Aorta (tissue), 5 donors: Measurements from ENCODE around the gene PRKCE. TPM values are rescaled to one million over a fixed set of nuclear protein-coding genes. Genes with fewer than 3 reads are reported as not detected.
A peak's percentile ranks its signal among the peaks of the same experiment; 100 is the strongest.

ENCODE experiments used
- ATAC-seq: fragments of 200-7000 bp; cut with Tn5 transposase; one replicate; pipeline ENCODE4 v1.9.1; 2022; ENCODE audit warnings: moderate library complexity; ENCODE audit not compliant: low FRiP score
- DNase-seq, 2 donors: peaks; one replicate each; pipeline ENCODE4 v3.0.0-alpha.2; 2020
- H3K27ac ChIP-seq, 2 donors: one replicate each; pipeline ENCODE4 v1.5.1; 2013; ENCODE audit warnings: low read length in 2 of 2, mild to moderate bottlenecking in 2 of 2, moderate library complexity in 2 of 2, control low read depth in 1 of 2, inconsistent platforms in 1 of 2, low read depth in 1 of 2
- H3K27me3 ChIP-seq, 2 donors: one replicate each; pipeline ENCODE4 v1.6.1; 2013; ENCODE audit warnings: control low read depth in 1 of 2, low read length in 1 of 2, mild to moderate bottlenecking in 1 of 2, moderate library complexity in 1 of 2; ENCODE audit not compliant: insufficient read depth in 2 of 2, control insufficient read depth in 1 of 2
- H3K36me3 ChIP-seq, 2 donors: one replicate each; pipeline ENCODE4 v1.6.1; 2013; ENCODE audit warnings: control low read depth in 1 of 2, low read length in 1 of 2, mild to moderate bottlenecking in 1 of 2; ENCODE audit not compliant: insufficient read depth in 2 of 2, control insufficient read depth in 1 of 2
- H3K4me1 ChIP-seq, 2 donors: one replicate each; pipeline ENCODE4 v1.6.1; 2013; ENCODE audit warnings: low read length in 2 of 2, control low read depth in 1 of 2, mild to moderate bottlenecking in 1 of 2, moderate library complexity in 1 of 2; ENCODE audit not compliant: insufficient read depth in 2 of 2, control insufficient read depth in 1 of 2
- H3K4me3 ChIP-seq, 2 donors: one replicate each; pipeline ENCODE4 v1.5.1; 2013; ENCODE audit warnings: low read length in 2 of 2, control low read depth in 1 of 2, mild to moderate bottlenecking in 1 of 2
- H3K9me3 ChIP-seq: one replicate; pipeline ENCODE4 v1.6.1; 2013; ENCODE audit warnings: mild to moderate bottlenecking, low read length; ENCODE audit not compliant: control insufficient read depth
- WGBS, 2 donors: extraction: QIAGEN DNeasy Blood & Tissue Kit; methylation state at CpG; one replicate each; pipeline ENCODE4 v1.1.7; 2013; 5-methylcytosine and 5-hydroxymethylcytosine counted together
- intact Hi-C, 2 donors: fragments of 100-400 bp; cut with DNase I; formaldehyde crosslinking; loops; one replicate each; pipeline versions ENCODE4 v1.14.2 to v1.15.0; 2022
- polyA plus RNA-seq, 2 donors: library from polyadenylated mRNA; stranded (reverse); fragments of 200-250 nt; gene quantifications; one replicate each; pipeline ENCODE4 v1.2.3, GENCODE V29; 2013
- total RNA-seq, 2 donors: library from RNA; stranded (reverse); fragmentation: NEBNext Ultra II Directional; extraction: Animal tissue kit (Norgen Biotek cat#: 25700); gene quantifications; one replicate each; pipeline ENCODE4 v1.2.1, GENCODE V29; 2021
- donor health status: healthy with polysubstance abuse.
- donor health status: Bipolar disorder and iron deficiency.
- donor health status: DM: no; HTN: no; CAD: no.
- donor health status: DM: no; HTN: no; CAD: no.
- donor health status: DM: yes; HTN: yes; CAD: no.

The PRKCE gene
- total and polyA plus RNA-seq, 4 donors = 1.5 to 23.8 (median 11.2) TPM

- WGBS, 2 donors = 90 to 92% methylated on average over 6 of the region's 6 CpGs
Measured at GRCh38 chr2:46086578-46087070, 435.1 kb downstream of the PRKCE start.

DNA sequence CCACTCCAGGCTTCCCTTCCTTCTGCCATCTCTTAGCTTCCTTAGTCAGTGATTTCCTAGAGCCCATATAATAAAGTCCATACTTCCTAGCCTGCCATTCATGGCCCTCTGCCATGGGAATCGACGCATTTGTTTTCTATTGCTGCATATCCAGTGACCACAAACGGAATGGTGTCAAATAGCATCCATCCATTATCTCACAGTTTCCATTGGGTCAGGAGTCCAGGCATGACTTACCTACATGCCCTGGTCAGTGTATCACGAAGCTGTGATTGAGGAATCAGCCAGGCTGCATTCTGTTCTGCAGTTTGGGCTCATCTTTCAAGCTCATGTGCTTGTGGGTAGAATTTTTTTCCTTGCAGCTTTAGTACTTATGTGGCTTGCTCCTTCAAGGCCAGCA lies 436.0 kb downstream of the PRKCE start:
- ATAC-seq (no peak), DNase-seq (no peak)
- H3K27me3 ChIP-seq = no peaks in the 10 kb centered on the region
- no peaks in the 10 kb centered on the region for H3K9me3 ChIP-seq
- H3K4me1 ChIP-seq = no peaks in the 10 kb centered on the region
- H3K27ac ChIP-seq = no peak overlapping the region
- intact Hi-C loops = no loop called here
- H3K36me3 ChIP-seq = peaks cover 4% of the 10 kb centered on the region in 2 donors
- WGBS, 2 donors = 91 to 92% methylated on average over 4 of the region's 4 CpGs
- no peak overlapping the region for H3K4me3 ChIP-seq

More at GRCh38 chr2:46086578-46087070, 435.1 kb downstream of the PRKCE start:
- H3K4me1 ChIP-seq = no peaks in the 10 kb centered on the region
- peak; percentile 59 for ATAC-seq
- peaks cover 4% of the 10 kb centered on the region in 2 donors for H3K36me3 ChIP-seq
- no peak overlapping the region for H3K27ac ChIP-seq
- H3K27me3 ChIP-seq = no peaks in the 10 kb centered on the region
- no peaks in the 10 kb centered on the region for H3K9me3 ChIP-seq
- intact Hi-C loops = no loop called here
- DNase-seq = no peak
- H3K4me3 ChIP-seq = no peak overlapping the region

DNA sequence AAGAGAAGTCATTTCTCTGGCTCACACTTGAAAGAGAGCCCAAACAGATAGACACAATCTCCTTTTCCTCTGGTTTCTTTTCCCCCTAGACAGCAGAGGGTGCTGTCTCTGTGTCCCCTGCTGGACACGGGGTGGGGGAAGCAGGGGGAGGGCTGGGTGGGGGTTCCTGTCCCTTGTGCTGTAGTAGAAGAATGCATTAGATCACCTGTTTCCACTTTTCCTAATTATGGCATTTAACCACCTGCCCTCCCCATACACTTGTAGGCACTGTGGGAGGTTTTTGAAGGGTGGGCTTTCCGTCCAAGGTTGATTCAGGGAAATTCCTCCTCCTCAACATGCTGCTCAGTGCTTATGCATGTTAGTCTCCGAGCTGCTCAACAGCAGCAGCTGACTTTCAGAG lies 439.5 kb downstream of the PRKCE start:
- no peaks in the 10 kb centered on the region for H3K27me3 ChIP-seq
- H3K36me3 ChIP-seq = peaks cover 1 to 4% of the 10 kb centered on the region in 2 donors
- H3K4me1 ChIP-seq = no peaks in the 10 kb centered on the region
- H3K4me3 ChIP-seq = no peak overlapping the region
- no peak for DNase-seq
- H3K9me3 ChIP-seq = no peaks in the 10 kb centered on the region
- no peak overlapping the region for H3K27ac ChIP-seq
- intact Hi-C loops = no loop called here
- peak; percentile 20 for ATAC-seq
- 21 to 44% methylated on average over 3 of the region's 3 CpGs for WGBS, 2 donors

DNA sequence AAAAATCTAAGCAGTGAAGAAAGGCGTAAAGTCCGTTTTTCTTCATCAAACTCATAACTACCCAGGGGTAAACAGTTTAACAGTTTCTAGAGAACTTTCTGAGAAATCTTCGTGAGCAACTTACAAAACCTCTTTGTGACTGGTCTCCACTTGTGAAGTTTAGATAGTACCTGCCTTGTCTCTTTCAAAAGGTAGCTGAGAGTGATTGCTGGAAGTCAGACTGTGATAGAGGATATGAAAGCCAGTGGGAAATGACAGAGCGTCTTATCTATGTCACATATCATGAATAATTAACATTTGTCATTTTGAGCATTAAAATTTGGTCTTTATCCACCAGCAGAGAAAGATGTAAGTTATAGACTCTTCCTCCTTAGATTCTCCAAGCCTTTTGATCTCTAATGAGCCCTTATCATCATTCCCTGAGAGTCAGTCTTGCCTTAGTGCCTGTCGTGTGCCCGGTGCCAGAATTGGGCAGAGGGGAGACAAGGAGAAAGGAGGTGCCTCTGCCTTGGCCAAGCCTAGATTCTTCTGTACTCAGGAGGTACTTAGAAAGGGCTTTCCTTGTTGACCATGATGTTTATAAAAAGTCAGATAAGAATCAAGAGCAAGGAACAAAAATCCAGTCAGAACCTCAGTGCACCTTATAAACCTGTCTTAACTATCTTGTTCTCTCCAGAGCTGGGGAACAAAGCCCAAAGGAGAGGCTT lies 440.6 kb downstream of the PRKCE start:
- 81 to 96% methylated on average over 6 of the region's 6 CpGs for WGBS, 2 donors
- Histone ChIP-seq H3K4me1 (no peaks in the 10 kb centered on the region), H3K36me3 (peaks cover 0 to 4% of the 10 kb centered on the region in 2 donors), H3K27me3 (no peaks in the 10 kb centered on the region), H3K27ac (no peak overlapping the region), H3K9me3 (no peaks in the 10 kb centered on the region), H3K4me3 (no peak overlapping the region)
- DNase-seq = no peak
- ATAC-seq = no peak
- intact Hi-C loops = no loop called here

- WGBS, 2 donors = 81 to 83% methylated on average over 3 of the region's 3 CpGs
- Histone ChIP-seq H3K27ac (no peak overlapping the region), H3K9me3 (no peaks in the 10 kb centered on the region), H3K4me3 (no peak overlapping the region), H3K36me3 (no peaks in the 10 kb centered on the region), H3K27me3 (no peaks in the 10 kb centered on the region), H3K4me1 (no peaks in the 10 kb centered on the region)
- no peak for DNase-seq
- intact Hi-C loops = no loop called here
- ATAC-seq = no peak
Measured at GRCh38 chr2:46094689-46095088, 443.2 kb downstream of the PRKCE start.

- no peaks in the 10 kb centered on the region for H3K4me1 ChIP-seq
- 79 to 83% methylated on average over 1 of the region's 1 CpG for WGBS, 2 donors
- intact Hi-C loops = no loop called here
- H3K4me3 ChIP-seq = no peak overlapping the region
- ATAC-seq = no peak
- no peak for DNase-seq
- H3K36me3 ChIP-seq = no peaks in the 10 kb centered on the region
- no peak overlapping the region for H3K27ac ChIP-seq
- no peaks in the 10 kb centered on the region for H3K27me3 ChIP-seq
- no peaks in the 10 kb centered on the region for H3K9me3 ChIP-seq
Measured at GRCh38 chr2:46095830-46096229, 444.4 kb downstream of the PRKCE start.

DNA sequence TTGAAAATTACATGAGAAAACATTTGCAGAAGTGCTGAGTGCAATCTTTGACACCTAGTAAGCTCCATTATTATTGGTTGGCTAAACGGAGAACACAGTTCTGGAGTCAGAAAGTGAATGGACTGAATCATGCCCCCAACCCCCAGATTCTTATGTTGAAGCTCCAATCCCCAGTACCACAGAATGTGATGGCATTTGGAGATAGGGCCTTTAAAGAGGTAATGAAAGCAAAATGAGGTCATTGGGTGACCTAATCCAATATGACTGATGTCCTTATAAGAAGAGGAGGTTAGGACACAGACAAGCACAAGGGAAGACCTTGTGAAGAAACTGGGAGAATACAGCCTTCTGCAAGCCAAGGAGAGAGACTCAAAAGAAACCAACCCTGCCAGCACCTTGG lies 444.8 kb downstream of the PRKCE start:
- DNase-seq (no peak), ATAC-seq (no peak)
- Histone ChIP-seq H3K36me3 (no peaks in the 10 kb centered on the region), H3K4me1 (no peaks in the 10 kb centered on the region), H3K27ac (no peak overlapping the region), H3K4me3 (no peak overlapping the region), H3K27me3 (no peaks in the 10 kb centered on the region), H3K9me3 (no peaks in the 10 kb centered on the region)
- WGBS, 2 donors = 82 to 94% methylated on average over 1 of the region's 1 CpG
- intact Hi-C loops = no loop called here

GRCh38 chr2:46097714-46098480 lies 446.4 kb downstream of the PRKCE start:
- DNase-seq = peak in 1 of 2 donors; percentile 81
- peak overlapping the region in 1 of 2 donors; percentile 40 for H3K27ac ChIP-seq

More at GRCh38 chr2:46097714-46098480, 446.4 kb downstream of the PRKCE start:
- Histone ChIP-seq H3K27me3 (no peaks in the 10 kb centered on the region), H3K4me3 (no peak overlapping the region), H3K4me1 (no peaks in the 10 kb centered on the region), H3K9me3 (no peaks in the 10 kb centered on the region), H3K36me3 (no peaks in the 10 kb centered on the region)
- ATAC-seq = peak; percentile 84
- intact Hi-C loops = no loop called here
- WGBS, 2 donors = 12 to 22% methylated on average over 4 of the region's 4 CpGs
